IMR-90 (cell line): ENCODE measurements around the gene GLCCI1.

Experiments
- RAD21 ChIP-seq: IDR thresholded peaks from 2 replicates; pipeline ENCODE4 v1.6.1; 2012; ENCODE audit warnings: low read length, improper control_type of control experiment
- TF ChIP-seq, protein P1 (sequence below): conservative IDR thresholded peaks from 2 replicates; pipeline ENCODE4 v1.5.1; 2012; ENCODE audit warnings: mild to moderate bottlenecking, low read depth, low read length, improper control_type of control experiment

GRCh38 chr7:7972922-7973594, 4.5 kb downstream of the GLCCI1 start:
- TF ChIP-seq RAD21 = no peak
- TF ChIP-seq, protein P1, sequence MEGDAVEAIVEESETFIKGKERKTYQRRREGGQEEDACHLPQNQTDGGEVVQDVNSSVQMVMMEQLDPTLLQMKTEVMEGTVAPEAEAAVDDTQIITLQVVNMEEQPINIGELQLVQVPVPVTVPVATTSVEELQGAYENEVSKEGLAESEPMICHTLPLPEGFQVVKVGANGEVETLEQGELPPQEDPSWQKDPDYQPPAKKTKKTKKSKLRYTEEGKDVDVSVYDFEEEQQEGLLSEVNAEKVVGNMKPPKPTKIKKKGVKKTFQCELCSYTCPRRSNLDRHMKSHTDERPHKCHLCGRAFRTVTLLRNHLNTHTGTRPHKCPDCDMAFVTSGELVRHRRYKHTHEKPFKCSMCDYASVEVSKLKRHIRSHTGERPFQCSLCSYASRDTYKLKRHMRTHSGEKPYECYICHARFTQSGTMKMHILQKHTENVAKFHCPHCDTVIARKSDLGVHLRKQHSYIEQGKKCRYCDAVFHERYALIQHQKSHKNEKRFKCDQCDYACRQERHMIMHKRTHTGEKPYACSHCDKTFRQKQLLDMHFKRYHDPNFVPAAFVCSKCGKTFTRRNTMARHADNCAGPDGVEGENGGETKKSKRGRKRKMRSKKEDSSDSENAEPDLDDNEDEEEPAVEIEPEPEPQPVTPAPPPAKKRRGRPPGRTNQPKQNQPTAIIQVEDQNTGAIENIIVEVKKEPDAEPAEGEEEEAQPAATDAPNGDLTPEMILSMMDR = no peak
